Measurements from ENCODE around the gene GNAZ. TPM values are rescaled to one million over a fixed set of nuclear protein-coding genes. Genes with fewer than 3 reads are reported as not detected.

The GNAZ gene
- total RNA-seq, 2 experiments from 2014 or later, result 1.2 to 2.1 TPM

DNA sequence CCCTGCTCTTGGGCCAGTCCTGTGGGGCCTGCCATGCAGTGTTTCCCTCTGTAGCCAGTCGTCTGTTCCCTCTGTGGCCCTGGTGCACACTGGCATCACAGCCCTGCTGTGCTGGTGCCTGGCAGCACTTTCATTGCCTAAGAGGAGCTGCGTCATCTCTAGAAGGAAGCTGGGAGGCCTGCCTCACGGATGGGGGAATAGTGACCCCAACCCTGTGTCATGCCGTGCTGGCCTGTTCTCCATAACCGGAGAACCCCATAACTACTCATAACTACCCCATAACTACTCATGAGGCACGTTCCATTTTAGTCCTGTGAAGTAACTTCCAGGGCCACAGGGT lies 88.9 kb downstream of the GNAZ start:
- CTCF ChIA-PET, result no interaction called here
- POLR2A ChIA-PET, result no interaction called here

DNA sequence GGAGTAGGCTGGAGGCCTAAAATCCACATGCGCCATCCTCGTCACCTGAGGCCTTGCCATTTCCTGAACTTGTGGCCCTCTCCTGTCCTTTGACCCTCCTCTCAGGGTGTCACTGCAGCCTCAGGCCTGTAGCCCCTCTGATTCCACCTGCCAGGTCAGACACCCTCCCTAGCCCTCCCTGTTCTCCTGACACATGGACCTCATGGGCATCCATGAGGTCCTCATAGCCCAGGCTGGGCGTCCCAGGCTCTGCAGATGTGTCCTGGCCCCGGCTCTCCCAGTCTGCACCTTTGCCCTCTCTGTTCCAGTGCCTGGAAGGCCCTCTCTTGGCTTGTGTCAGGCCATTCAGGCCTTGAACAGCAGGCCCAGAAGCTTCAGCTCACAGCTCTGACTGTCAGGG lies 90.7 kb downstream of the GNAZ start:
- ChIA-PET CTCF (no interaction called here), POLR2A (no interaction called here)

DNA sequence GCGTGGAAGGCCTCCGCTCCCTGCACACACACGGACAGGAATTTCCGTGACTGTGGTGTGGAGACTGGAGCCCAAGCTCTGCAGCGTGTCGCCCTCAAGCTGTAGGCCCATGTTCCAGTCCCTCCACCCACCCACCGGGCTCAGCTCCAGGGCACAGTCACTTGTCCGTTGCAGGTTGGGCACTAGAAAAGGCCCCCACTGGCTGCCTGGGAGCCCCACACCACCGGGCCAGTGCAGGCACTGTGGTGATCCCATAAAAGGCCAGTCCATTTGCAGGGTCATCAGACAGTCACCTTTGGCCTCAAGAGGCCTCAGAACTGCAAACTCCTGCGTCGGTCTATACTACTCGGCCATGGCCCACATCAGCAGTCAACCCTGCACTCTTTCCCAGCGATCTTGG lies 91.3 kb downstream of the GNAZ start:
- ChIA-PET POLR2A (no interaction called here), CTCF (no interaction called here)

DNA sequence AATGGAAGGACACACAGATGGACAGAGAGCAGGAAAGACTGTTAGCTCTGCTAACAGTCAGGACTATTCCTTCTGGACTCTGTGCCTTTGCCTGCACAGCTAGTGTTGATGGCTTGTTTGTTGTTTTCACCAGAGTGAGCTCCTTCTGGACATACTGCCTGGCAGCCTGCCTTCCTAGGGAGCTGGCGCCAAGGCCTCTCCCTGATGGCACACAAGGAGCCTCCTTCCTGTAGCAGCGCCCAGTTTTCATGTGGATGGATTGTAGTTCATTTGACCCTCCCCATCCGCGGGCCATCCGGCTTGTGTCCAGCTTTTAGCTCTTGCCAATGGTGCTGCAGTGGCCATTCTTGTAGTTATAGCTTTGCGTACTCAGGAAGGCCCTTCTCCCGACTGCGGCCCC lies 93.3 kb downstream of the GNAZ start:
- POLR2A ChIA-PET, result no interaction called here

DNA sequence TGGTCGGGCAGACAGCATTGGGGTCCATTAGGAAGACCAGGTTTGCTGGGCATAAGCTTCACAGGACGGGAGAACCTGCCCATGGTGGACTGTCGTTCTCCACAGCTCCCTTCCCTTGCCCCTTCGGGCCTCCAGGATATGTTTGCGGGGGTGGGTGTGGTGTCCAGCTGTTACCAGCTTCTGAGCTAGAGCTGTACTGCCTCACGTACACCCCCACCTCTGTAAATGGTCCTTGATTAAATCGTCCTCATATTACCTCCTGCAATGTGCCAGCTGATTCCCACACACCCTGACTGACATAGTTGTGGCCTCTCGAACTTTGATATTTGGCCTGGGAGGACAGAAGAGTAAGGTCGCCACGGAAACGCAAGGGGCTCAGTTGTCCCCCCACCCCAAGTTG lies 93.8 kb downstream of the GNAZ start:
- ChIA-PET POLR2A (no interaction called here), CTCF (interaction anchor here (0.6 kb wide), 1 partner anchor 8 kb away, joined by 3 read pairs; no protein-coding TSS in a partner anchor)

More for the DNA sequence above, 93.3 kb downstream of the GNAZ start:
- CTCF ChIA-PET, result interaction anchor here (0.6 kb wide), 1 partner anchor 9 kb away, joined by 3 read pairs; no protein-coding TSS in a partner anchor

DNA sequence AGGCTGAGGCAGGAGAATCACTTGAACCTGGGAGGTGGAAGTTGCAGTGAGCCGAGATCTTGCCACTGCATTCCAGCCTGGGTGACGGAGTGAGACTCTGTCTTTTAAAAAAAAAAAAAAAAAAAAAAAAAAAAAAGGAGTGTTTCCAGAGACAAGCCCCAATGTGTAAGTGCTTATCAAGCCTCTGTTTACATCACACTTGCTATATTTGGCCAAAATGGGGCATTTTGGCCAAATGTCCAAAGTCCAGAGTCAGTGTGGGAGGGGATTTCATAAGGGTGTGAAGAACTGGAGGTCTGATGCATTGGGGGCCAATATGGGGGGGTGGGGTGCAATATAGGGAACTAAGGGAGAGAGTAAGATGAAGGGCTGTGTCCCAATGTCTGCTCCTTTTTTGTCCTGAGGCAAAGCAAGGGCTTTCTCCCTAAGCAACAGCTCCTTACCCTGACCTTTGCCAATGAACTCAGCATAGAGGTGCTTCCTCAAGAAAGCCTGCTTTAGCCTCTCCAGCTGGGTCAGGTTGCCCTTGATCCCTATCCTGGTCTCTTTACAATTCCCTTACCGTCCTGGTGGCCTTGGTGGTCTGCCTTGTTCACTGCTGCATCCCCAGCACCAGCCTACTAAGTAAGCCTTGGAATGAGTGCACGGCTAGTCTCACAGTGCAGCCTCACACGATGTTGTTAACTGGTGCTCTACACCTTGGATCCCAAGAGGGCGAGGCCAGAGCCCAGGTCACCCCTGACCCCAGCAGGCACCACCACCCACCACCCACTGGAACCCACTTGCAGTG lies 95.9 kb downstream of the GNAZ start:
- ChIA-PET POLR2A (no interaction called here), CTCF (interaction anchor here (1.7 kb wide), 1 partner anchor 116 kb away, joined by 3 read pairs; no protein-coding TSS in a partner anchor)

DNA sequence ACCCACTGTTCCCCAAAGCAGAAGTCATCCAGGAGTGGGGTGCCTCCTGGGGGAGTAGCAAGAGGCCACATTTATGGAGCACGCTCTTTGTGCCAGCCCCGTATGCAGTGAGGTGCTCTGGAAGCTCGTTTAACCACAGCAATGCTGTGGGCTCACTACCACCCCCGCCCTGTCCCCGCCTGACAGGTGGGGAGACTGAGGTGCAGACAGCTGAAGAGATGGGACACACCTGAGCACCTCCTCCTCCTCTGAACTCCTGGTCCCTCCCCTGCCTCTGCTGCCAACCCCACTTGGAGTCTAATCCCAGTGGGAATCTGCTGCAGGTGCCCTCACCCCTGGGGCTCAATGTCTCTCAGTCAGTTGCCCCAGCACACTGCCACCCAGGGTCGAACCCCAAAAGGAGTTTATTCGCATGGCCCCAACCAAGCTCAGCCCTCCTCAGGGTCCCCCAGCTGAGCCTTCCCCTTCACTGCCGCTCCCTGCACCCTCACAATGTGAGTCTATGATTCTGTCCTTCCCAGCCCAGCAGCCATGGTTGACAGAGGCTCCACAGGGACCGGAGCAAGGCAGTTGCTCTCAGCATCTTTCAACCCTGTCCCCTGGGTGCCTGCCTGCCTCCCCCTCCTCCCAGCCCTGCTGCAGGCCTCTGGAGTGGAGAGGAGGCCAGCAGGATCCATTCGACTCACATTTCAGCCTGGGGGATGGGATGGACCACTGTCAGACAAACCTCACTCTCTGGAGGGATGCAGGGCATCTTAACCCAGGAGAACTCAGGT lies 96.7 kb downstream of the GNAZ start:
- CTCF ChIA-PET, result interaction anchor here (1.7 kb wide), 1 partner anchor 115 kb away, joined by 3 read pairs; no protein-coding TSS in a partner anchor
- POLR2A ChIA-PET, result no interaction called here

DNA sequence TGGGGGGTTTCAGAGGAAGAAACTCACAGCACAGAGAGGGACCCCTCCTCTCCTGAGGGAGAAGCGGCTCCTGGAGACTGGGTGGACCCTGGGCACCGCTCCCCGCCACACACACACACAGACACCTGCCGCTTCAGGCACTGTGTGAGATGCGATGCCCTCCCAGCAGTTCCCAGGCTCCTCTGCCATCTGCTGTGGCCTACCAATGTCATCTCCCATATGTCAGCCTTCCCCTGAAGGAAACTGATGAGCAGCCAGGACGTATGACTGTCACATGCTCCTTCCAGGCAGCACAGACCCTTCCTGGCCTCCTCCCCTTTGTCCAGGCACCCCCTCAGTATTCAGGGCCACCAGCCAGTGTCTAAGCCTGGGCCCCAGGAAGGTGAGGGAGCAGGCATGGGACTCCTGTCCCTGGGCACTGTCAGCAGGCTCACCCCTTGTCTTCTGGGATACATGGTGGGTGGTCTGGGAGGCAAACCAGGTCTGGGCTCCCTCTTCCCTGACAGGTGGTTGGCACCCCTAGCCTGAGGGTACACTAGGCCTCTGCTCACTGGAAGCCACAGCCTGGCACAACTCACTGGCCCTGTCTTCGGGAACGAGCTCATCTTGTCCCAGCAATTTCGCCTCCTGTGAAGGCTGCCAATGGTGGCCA lies 98.2 kb downstream of the GNAZ start:
- POLR2A ChIA-PET, result no interaction called here
- CTCF ChIA-PET, result interaction anchor here (1.0 to 1.6 kb wide), 2 partner anchors 10 to 114 kb away, joined by 4 to 7 read pairs; no protein-coding TSS in a partner anchor

DNA sequence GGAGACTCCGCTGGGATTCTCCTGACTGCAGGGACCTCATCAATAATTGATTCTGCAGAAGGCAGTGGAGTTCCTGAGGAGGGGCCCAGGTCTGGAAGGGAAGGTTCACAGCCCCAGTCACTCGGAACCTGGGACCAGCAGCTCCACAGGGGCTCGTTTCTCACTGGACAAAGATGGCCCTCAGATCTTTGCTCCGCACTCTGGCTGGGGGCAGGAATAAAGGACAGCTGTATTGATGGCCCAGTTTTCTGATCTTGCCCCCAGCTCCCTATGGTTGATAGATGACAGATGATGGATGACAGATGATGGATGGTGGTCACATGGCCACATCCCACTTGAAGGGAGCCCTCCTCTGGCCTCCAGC lies 98.7 kb downstream of the GNAZ start:
- ChIA-PET POLR2A (no interaction called here), CTCF (interaction anchor here (1.0 to 1.6 kb wide), 2 partner anchors 9 to 113 kb away, joined by 4 to 7 read pairs; no protein-coding TSS in a partner anchor)

Other genes with a start within 250 kb of the GNAZ start
- gene IGLL5, start 182.7 kb upstream of the GNAZ start, total RNA-seq, result not detected
- not detected for gene RSPH14, start 71.5 kb downstream of the GNAZ start, total RNA-seq
- 1 to 10 TPM; 1.0 to 1.3 TPM for gene RAB36, start 75.0 kb downstream of the GNAZ start, total RNA-seq
- gene BCR, start 110.0 kb downstream of the GNAZ start, total RNA-seq, result 10 to 100 TPM; 29.9 to 34.1 TPM